ENCODE measurements around the gene LEF1.

Gene LEF1

GRCh38 chr4:108210989-108211835, 42.5 kb upstream of the LEF1 start:
- H3K36me3 ChIP-seq (ENCODE audit: control insufficient read depth, insufficient read depth, low read length) = no peaks in the 10 kb centered on the region
- no peak overlapping the region for H3K4me3 ChIP-seq (replicated peaks; ENCODE audit: low read depth, low read length)
- no peak for TF ChIP-seq CTCF (IDR thresholded peaks at IDR 0.05; ENCODE audit: insufficient read depth, low read length, poor library complexity, severe bottlenecking)
- no peak for DNase-seq (ENCODE audit: extremely low read depth, insufficient read length)
- H3K27me3 ChIP-seq (replicated peaks; ENCODE audit: control insufficient read depth, insufficient read depth, low read length) = no peaks in the 10 kb centered on the region; the same call in 1 of the 2 replicates

- Histone ChIP-seq H3K27me3 (replicated peaks; ENCODE audit: control insufficient read depth, insufficient read depth, low read length) (no peaks in the 10 kb centered on the region; the same call in none of the 2 replicates), H3K4me3 (replicated peaks; ENCODE audit: low read depth, low read length) (no peak overlapping the region), H3K36me3 (ENCODE audit: control insufficient read depth, insufficient read depth, low read length) (no peaks in the 10 kb centered on the region)
- DNase-seq (ENCODE audit: extremely low read depth, insufficient read length) = no peak
- no peak for TF ChIP-seq CTCF (IDR thresholded peaks at IDR 0.05; ENCODE audit: insufficient read depth, low read length, poor library complexity, severe bottlenecking)
Measured at GRCh38 chr4:108209489-108209888, 40.8 kb upstream of the LEF1 start.

- no peak for DNase-seq (ENCODE audit: extremely low read depth, insufficient read length)
- H3K27me3 ChIP-seq (replicated peaks; ENCODE audit: control insufficient read depth, insufficient read depth, low read length) = no peaks in the 10 kb centered on the region; the same call in none of the 2 replicates
- TF ChIP-seq CTCF (IDR thresholded peaks at IDR 0.05; ENCODE audit: insufficient read depth, low read length, poor library complexity, severe bottlenecking) = no peak
- H3K4me3 ChIP-seq (replicated peaks; ENCODE audit: low read depth, low read length) = no peak overlapping the region
- no peaks in the 10 kb centered on the region for H3K36me3 ChIP-seq (ENCODE audit: control insufficient read depth, insufficient read depth, low read length)
Measured at GRCh38 chr4:108205859-108206258, 37.1 kb upstream of the LEF1 start.

GRCh38 chr4:108204518-108204917, 35.8 kb upstream of the LEF1 start:
- Histone ChIP-seq H3K4me3 (replicated peaks; ENCODE audit: low read depth, low read length) (no peak overlapping the region), H3K27me3 (replicated peaks; ENCODE audit: control insufficient read depth, insufficient read depth, low read length) (no peaks in the 10 kb centered on the region; the same call in none of the 2 replicates), H3K36me3 (ENCODE audit: control insufficient read depth, insufficient read depth, low read length) (no peaks in the 10 kb centered on the region)
- DNase-seq (ENCODE audit: extremely low read depth, insufficient read length) = no peak
- no peak for TF ChIP-seq CTCF (IDR thresholded peaks at IDR 0.05; ENCODE audit: insufficient read depth, low read length, poor library complexity, severe bottlenecking)

GRCh38 chr4:108203377-108203776, 34.6 kb upstream of the LEF1 start:
- DNase-seq (ENCODE audit: extremely low read depth, insufficient read length) = no peak
- H3K27me3 ChIP-seq (replicated peaks; ENCODE audit: control insufficient read depth, insufficient read depth, low read length) = no peaks in the 10 kb centered on the region; the same call in 1 of the 2 replicates
- no peak overlapping the region for H3K4me3 ChIP-seq (replicated peaks; ENCODE audit: low read depth, low read length)
- no peaks in the 10 kb centered on the region for H3K36me3 ChIP-seq (ENCODE audit: control insufficient read depth, insufficient read depth, low read length)
- no peak for TF ChIP-seq CTCF (IDR thresholded peaks at IDR 0.05; ENCODE audit: insufficient read depth, low read length, poor library complexity, severe bottlenecking)

Measured in GM06990 (cell line).